Left renal cortex interstitium (tissue), 4 donors: ENCODE measurements around the gene PPP1CB. TPM values are rescaled to one million over a fixed set of nuclear protein-coding genes. Genes with fewer than 3 reads are reported as not detected.

Experiments used
- DNase-seq, 4 donors: peaks; one replicate each; pipeline ENCODE4 v3.0.0-alpha.2; 2013; ENCODE audit warnings: low read depth in 4 of 4, low spot score in 2 of 4, missing footprints in 1 of 4
- polyA plus RNA-seq, 4 donors: library from polyadenylated mRNA; unstranded; fragments of 120-200 nt; gene quantifications; one replicate each; pipeline ENCODE4 v1.2.1, GENCODE V29; 2013; ENCODE audit not compliant: insufficient read length in 4 of 4

The PPP1CB gene
- 100 to 1,000 TPM; 160 to 205 (median 179) TPM for polyA plus RNA-seq

DNA sequence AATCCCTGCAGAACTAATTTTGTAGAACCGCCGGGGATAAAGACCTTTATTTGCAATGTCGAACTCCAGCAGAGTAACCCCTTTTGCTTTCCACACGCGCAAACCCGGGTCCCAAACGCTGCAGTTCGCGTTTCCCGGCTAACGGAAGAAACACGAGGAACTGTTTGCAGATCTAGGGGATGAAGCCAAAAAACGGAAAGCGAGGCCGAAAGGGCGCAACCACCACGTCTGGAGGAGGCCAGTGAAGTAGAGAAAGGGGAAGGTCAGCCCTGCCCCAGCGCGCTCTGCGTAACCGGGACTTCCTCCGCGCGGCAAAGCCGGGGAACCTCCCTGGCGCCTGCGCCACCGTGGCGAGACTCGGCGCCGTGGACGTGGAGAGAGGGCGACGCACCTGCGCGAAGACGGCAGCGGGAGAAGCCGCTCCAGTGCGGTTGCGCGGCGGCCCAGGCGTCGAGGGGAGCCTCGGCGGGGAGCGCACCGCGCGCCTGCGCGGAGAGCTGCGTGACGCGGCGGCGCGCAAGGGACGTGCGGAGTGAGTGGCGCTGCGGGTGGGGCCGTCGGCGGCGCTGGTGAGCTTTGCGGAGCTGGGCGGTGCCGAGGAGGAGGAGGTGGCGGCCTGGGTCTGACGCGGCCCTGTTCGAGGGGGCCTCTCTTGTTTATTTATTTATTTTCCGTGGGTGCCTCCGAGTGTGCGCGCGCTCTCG lies at the start of gene PPP1CB:
Gene PPP1CB, plus strand, starts transcription at position 579 of the 704 bp plus-strand sequence. CDS start 295 bp downstream, outside the sequence.
- peak; percentile 72 to 90 (median 88) for DNase-seq

DNA sequence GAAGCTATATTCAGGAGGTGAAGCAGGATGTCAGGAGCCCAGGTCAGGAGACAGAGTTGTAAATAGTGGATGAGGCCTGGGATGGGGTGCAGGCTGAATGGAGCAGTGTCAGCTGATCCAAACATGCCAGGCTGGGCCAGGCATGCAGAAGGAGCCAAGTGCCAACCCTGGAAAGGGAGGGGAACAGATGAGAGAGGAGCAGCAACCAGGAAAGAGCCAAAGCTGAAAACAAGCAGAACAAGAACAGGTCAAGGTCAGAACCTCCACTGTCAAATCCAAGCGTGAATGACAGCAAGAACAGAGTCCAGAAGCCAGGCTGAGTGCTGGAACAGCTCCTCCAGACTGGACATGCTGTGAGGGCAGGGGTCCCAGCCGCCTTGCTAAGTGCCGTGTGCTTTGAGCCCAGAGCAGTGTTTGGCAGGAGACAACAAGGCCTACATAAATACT lies 49.2 kb upstream of the PPP1CB start:
- no peak for DNase-seq

DNA sequence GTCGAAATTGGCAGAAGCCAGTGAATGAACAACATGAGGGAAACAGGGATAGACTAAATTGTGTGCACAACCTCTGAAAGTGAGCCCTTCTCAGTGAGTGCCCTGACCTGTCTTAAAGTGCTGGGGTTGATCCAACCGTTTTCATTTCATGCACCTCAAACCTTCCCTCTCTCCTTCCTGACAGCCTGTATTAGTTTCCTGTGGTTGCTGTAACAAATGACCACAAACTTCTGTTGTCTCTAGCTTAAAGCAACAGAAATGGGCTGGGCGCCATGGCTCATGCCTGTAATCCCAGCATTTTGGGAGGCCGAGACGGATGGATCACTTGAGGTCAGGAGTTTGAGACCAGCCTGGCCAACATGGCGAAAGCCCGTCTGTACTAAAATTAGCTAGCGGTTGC lies 48.8 kb upstream of the PPP1CB start:
- DNase-seq: no peak

DNA sequence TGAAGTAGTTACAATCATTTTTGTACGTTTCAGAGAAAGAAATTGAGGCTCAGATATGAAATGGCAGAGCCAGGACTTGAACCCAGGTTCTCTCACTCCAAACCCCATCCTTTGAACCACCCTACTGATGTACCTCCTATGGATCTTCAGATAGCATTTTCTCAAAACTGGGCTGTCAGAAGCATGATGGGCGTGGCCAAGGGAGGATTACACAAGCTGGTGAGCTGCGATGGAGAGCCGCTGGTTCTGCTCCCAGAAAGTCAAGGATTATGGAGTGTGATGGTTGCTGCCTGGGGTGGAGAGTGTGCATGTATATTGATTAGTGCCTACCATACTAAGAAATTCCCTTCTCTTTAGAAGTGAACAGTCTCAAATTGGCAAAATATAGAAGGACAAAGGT lies 47.0 kb upstream of the PPP1CB start:
- DNase-seq: no peak

DNA sequence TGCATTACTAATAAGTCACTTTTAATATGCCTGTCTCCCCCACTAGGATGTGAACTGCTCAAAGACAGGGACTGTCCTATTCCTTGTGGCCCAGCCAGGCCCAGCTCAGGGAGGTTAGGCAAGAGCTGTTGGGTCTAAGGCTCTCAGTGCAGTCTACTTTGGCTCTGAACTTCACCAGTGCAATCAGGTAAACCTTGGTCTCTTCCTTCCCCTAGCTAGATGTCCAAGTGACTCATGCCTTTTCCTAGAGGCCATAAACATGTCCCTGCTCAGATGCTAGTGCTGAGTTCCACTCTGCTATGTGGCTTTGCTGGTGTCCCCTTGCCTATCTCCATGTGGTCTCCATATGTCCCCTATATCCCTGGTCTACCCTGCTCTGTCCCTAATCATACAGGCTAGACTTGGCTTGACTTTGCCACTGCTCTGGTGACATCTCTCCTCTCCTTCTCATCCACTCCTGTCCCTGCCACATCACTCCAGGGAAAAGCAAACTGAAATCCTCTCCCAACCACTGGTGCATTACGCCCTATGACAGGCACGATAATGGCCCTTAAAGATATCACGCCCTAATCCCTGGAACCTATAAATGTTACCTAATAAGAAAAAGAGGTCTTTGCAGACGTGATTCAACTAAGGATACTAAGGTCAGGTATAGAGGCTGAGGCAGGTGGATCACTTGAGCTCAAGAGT lies 45.7 kb upstream of the PPP1CB start:
- DNase-seq: no peak

DNA sequence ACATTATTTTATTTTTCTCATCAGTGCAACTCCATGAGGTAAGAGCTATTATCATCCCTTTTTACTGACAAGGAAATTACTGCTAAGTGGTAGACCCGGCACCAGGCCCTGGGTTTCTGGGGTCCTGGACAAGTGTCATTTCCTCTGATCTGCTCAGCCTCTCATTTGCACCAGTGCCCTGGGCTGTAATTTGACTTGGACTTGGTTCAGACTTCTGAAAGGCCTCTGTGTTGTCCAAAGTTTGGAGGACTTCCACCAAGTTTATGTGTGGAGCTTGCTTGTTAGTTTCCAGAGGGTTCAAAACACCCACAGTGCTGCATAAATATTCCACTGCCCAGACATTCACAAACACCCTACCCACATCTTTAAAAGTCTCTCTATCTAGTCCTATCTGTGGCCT lies 44.0 kb upstream of the PPP1CB start:
- no peak for DNase-seq

DNA sequence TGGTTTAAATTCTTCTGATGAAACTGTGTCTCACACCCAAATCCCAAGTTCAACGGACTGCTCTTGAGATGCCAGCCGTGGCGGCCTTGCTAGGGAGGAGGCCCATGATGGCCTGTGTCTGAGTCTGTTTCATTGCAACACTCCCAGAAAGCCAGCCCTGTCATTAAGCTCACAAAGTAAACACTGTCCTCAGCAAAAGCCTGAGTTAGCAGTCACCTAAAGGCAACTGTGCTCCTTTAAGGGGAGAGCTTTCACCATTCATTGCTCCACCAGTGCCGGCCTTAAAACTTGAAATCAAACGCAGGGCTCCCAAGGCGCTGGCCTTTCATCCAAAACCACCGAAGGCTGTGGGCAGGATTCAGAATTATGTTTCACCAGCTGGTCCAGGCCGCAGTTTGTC lies 42.5 kb upstream of the PPP1CB start:
- DNase-seq: no peak

DNA sequence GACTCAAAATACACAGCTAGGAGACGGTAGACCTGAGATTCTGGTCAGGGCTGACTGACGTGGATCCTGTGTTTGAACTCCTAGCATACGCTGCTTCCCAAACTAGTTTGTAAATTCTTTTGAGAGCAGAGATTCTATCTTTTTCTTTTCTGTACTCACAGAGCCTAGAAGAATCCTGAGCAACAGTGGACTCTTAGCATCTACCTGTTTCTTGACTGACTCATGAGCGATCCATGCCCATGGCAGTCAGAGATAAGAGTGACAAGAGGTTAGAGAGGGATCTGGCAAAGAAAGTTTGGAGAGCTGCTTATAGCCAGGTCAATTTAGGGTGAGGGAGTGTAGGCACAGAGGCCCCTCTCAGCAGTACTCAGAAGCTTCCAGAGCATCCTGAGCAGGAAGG lies 41.1 kb upstream of the PPP1CB start:
- no peak for DNase-seq

DNA sequence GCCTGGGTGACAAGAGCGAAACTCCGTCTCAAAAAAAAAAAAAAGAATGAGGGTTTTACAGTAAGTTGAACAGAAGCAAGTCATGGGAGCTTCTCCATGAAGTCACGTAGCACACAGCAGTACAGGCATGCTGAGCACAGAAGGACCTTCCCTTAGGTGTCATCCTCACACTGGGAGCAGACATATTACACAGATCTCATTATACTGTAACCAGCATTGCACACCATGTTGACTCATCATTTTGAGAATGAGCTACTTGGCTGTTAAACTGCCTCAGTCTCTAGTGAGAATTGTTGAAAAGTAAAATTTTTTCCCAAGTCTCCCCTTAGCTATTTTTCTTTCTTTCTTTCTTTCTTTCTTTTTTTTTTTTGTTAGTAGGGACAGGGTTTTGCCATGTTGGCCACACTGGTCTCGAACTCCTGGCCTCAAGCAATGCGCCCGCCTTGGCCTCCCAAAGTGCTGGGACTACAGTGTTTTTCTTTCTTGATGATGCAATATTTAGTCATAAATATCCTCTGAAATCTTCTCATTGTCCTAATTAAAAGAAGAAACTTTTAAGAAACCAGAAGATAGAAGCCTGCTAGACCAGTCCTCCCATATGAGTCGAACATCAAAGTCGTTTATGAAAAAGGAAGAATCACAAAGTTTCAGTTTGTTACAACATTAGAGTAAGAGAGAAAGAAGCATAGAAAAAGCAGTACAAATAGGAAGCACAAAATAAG lies 37.9 kb upstream of the PPP1CB start:
- DNase-seq: no peak

DNA sequence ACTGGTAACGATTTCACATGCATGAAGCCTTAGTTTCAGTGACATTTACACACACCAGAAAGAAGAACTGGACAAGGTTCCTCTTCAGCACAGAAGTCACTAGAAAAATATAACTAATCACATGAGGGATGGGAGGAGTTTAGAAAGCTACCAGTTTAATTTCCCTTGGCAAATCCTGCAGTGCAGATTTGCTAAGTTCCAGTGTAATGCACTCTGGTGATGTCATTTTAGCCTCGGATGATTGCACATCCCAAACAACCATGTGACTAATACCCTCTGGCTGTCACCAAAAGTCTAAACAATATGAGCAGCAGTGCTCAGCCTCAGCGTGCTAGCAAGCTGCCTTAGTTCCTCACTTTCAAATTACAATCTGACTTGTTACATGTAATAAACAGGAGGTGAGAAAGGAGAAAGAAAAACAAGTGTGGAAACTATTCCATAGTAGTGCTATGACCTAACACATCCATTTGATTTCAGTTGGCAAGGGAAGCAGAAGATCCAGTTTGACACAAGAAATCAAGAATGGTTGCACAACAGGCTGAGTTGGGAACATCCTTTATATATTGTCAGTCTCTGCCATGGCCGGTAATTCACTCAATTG lies 35.3 kb upstream of the PPP1CB start:
- peak; percentile 56 to 75 (median 72) for DNase-seq

DNA sequence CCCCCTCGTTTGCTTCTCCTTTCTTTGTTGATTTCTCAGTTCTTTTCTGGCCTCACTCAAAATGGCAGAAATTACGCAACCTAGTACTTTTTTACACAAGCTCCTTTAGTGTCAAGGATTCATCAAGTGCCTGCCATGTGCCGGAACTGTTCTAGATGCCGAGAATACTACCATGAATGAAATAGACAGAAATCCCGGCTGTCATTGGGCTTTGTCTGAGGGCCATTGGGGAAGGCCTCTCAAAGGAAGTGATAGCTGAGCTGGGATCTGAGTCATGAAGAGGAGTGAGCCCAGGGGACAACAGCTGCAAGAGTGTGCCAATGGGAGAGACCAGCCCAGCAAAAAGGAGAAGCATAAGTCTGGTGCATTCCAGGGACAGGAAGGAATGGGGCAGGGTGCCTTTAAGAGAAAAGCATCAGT lies 34.3 kb upstream of the PPP1CB start:
- DNase-seq: no peak

DNA sequence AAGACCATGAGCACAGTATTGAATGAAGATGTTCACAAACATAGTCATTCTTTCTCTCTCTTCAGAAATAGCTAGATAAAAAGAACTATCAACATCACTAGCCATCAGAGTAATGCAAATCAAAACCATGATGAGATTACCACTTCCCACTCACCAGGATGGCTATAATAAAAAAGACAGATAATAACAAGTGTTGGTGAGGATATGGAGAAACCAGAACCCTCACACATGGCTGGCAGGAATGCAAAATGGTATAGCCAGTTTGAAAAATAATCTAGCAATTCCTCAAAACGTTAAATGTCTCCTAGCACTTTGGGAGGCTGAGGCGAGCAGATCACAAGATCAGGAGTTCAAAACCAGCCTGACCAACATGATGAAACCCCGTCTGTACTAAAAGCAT lies 31.3 kb upstream of the PPP1CB start:
- no peak for DNase-seq

DNA sequence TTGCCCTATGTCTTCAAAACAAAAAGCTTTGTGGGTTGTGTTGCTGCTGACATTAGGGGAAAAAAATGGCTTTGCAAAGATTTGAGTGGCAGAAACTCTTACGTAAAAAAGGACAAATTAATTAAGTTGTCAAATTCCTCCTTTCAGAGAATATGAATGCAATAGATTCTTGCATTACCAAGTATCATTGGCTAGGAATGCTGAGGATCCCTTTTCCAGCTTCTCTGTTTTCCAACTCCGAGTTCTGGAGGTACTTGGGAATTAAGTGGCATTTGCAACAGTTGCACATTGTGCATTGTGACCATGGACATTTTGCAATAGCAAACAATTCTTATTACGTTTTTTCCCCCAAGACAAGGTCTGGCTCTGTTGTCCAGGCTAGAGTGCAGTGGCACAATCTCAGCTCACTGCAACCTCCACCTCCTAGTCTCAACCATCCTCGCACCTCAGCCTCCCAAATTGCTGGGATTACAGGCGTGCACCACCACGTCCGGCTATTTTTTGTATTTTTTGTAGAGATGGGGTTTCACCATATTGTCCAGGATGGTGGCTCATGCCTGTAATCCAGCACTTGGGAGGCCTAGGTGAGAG lies 29.9 kb upstream of the PPP1CB start:
- DNase-seq: no peak

DNA sequence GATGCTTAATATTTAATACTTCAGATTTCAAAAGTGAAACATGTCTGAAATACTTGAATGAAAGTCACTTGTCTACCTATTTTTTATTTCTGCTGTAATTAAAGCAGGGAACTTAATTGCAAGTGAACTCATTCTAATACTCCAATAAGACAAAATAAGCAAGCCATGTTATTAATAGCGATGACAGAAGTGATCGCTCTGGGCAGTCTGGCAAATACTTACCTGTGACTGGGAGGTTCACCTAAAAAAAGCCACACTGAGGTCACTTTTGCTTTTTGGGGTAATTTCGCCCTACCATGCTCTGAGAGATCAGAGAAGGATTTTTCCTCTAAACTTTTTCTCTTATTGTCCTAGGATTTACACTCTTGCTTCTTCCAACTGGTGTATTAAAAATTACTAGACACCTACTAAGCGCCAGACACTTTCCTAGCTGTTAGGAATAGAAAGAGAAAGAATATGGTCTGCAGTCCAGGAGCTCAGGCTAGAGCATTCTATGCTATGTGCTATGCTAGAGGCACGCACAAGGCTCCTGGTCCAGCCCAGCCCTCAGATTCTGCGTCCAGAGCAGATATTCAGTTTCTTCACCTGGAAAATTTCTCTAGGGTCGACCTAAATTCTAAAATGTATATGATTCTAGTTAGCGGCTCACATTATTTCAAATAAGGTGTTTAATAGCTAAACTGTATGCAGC lies 26.5 kb upstream of the PPP1CB start:
- no peak for DNase-seq

DNA sequence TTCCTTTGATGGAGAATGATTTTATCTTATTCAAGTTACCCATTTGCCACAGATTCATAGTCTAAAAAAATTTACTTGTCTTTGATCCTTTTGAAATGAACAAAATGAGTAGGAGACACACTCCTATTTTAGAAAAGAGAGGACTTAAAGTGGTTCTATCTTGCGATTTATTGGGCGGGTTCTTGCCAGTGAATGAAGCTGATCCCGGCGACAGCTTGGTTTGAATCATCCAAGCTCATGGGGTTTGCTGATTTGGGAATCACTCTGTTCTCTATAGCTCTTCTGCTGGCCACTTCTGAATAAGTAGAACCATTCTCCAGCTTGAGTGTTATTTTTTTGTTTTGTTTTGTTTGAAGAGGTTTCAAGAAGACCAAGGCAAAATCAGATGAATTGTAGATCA lies 25.5 kb upstream of the PPP1CB start:
- no peak for DNase-seq

DNA sequence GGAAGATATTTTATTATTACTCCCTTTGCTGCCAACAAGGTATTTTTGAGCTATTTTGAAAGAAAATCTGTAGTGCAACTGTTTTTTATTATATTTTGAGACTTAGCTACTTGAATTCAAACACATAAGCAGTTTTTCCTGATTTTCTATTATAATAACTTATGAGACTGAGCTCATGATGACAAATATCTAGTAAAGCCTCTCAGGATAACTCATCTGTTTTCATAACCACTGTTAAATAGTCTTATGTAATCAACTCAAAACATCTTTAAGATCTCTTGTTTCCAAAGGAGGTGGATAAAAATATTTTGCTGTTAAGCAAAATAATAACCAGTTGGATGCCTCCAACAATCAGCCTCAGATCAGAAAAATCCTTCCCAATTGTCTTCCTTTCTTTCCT lies 21.9 kb upstream of the PPP1CB start:
- DNase-seq: no peak

DNA sequence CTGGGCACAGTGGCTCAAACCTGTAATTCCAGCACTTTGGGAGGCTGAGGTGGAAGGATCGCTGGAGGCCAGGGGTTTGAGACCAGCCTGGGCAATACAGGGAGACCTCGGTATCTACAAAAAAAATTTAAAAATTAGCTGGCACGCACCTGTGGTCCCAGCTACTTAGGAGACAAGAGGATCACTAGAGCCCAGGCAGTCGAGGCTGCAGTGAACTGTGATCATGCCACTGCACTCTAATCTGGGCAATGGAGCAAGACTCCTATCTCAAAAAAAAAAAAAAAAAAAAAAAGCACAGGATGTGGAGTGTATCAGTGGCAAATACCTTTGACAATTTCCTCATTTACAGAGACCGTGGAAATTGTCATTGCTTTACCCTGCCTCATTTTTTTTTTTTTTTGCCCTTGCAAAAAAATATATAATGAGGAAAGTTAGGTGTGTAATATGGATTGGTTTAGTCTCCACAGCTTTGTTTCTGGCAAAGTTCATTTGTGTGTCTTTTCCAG lies 20.9 kb upstream of the PPP1CB start:
- DNase-seq: no peak

DNA sequence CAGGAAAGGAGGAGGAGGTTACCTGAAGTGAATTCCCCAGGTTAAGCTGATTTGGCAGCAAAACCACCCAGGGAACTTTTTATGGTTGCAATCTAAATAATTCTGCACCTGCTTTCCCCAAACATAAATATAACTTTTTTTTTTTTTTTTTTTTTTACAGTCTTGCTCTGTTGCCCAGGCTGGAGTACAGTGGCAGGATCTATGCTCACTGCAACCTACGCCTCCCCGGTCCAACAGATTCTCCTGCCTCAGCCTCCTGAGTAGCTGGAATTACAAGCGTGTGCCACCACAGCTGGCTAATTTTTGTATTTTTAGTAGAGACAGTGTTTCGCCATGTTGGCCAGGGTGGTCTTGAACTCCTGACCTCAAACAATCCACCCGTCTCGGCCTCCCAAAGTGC lies 16.1 kb upstream of the PPP1CB start:
- DNase-seq: no peak

DNA sequence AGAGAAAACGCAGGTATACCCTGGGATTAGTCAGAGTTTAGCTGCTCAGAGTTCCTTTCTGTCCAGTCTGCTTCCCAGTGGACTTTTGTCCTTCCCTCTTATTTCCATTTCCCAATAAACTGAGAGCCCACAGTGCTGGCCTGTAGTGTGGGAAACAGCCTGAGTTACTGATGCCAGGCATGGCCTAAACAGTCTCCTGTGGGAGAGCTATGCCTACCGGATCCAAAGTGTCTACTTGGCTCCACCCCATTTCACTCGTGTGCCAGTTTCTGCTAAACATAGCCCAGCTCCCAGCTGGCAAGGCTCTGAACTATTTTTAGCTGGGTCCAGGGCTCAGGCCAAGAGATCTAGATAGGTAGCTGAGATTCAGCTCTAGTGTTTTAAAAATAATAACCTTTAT lies 15.6 kb upstream of the PPP1CB start:
- DNase-seq: no peak

DNA sequence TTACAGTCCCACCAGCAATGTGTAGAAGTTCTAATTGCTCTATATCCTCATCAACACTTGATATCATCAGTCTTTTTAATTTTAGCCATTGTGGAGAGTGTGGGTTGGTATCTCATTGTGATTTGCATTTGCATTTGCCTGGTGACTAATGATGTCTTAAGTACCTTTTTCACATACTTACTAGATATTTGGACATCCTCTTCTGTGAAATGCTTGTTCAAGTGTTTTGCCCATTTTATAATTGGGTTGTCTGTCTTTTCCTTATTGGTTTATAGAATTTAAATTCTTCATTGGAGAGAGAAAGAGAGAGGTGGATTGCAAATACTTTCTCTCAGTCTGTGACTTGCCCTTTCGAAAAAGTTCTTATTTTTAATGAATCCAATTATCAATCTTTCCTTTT lies 14.0 kb upstream of the PPP1CB start:
- DNase-seq: no peak
